KBM-7 (cell line): Measurements from ENCODE around the gene CEMIP.
"Not testable (repeated sequence)": the region's sequence is repeated elsewhere in the genome, so short reads cannot be mapped to it uniquely, and the experiment has no call there.

Experiments
- DNase-seq: peaks from one replicate; pipeline ENCODE4 v3.0.0-alpha.2; 2015
- in situ Hi-C: fragments of 300-500 bp; cut with MboI; formaldehyde crosslinking; loops from 2 replicates; pipeline ENCODE4 v1.14.3; 2020; ENCODE audit warnings: low sequenced_read_pairs, low pct_unique_long_range_greater_than_20kb, mixed read lengths

CEMIP gene

GRCh38 chr15:80755885-80756284, 23.3 kb upstream of the CEMIP start:
- in situ Hi-C loops: no loop called here
- no peak for DNase-seq

DNA sequence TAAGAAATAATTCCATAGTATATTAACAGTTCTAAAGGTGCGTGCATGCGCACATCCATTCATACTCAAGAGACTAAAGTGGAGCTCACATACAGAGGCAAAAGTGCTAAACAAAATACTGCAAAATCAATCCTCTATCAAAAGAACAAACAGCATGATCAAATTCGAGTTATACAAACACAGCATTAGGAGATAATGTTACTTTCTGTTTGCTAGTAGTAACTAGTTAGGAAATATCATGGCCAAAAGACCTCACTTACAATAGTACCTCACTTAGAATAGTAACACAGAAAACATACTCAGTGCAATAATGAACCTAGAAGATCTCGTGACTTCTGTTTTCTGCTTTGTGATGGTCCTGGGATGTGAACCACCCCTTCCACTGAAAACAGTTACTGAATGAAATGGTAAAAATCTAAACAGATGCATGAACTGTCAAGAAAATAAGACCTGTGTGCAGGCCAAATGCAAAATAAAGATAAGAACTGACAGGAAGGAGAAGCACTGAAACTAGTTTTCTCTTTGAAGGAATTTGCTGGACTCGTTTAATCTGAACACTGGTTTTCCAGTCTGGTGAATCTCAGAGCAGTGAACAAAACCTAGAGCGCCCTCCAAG, 20.9 kb upstream of the CEMIP start:
- DNase-seq: no peak
- in situ Hi-C loops: no loop called here

GRCh38 chr15:80760960-80761359, 18.2 kb upstream of the CEMIP start:
- no peak for DNase-seq
- in situ Hi-C loops: no loop called here

DNA sequence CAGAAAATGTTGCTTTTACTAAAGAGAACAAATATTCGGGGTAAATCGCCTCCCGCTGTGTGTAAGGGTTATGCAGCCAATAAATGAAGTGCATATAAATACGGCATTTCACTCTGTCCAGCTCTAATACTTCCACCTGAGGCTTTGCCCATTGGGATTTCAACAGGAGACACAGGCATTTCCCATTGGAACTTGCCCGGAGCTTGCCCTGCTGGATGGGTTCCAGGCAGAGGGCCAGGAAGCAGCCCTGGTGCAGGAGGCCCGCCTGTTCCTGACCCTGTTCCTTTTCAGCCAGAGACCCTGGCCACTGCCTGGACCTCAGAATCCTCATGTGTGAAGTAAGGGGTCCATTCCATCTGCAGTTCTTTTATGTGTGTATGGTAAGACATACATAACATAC, 17.4 kb upstream of the CEMIP start:
- in situ Hi-C loops: no loop called here
- no peak for DNase-seq

- in situ Hi-C loops, DNase-seq: not testable (repeated sequence)
Measured at GRCh38 chr15:80763235-80763634, 15.9 kb upstream of the CEMIP start.

GRCh38 chr15:80764535-80764934, 14.6 kb upstream of the CEMIP start:
- in situ Hi-C loops: no loop called here
- no peak for DNase-seq

- in situ Hi-C loops: no loop called here
Measured at GRCh38 chr15:80766275-80766674, 12.9 kb upstream of the CEMIP start.

GRCh38 chr15:80768158-80768557, 11.0 kb upstream of the CEMIP start:
- in situ Hi-C loops: no loop called here

More at GRCh38 chr15:80766275-80766674, 12.9 kb upstream of the CEMIP start:
- DNase-seq: no peak

DNA sequence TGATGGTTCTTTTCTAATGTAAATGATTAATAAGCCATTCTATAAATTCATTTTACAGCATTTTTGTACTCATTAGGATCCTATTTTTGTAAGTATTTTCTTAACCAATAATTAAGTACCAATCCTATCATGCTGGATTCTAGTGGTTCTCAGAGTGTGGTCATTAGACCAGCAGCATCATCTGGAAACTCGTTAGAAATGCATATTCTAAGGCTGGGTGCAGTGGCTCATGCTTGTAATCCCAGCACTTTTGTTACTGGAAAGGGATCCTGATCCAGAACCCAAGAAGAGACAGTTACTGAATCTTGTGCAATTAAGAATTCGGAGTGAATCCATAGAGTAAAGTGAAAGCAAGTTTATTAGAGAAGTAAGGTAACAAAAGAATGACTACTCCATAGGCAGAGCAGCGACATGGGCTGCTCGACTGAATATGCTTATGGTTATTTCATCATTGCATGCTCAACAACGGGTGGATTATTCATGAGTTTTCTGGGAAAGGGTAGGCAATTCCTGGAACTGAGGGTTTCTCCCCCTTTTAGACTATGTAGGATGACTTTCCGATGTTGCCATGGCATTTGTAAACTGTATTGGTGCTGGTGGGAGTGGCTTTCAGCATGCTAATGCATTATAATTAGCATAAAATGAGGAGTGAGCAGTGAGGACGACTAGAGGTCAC, 9.9 kb upstream of the CEMIP start:
- in situ Hi-C loops: no loop called here
- no peak for DNase-seq

More at GRCh38 chr15:80768158-80768557, 11.0 kb upstream of the CEMIP start:
- DNase-seq: no peak

DNA sequence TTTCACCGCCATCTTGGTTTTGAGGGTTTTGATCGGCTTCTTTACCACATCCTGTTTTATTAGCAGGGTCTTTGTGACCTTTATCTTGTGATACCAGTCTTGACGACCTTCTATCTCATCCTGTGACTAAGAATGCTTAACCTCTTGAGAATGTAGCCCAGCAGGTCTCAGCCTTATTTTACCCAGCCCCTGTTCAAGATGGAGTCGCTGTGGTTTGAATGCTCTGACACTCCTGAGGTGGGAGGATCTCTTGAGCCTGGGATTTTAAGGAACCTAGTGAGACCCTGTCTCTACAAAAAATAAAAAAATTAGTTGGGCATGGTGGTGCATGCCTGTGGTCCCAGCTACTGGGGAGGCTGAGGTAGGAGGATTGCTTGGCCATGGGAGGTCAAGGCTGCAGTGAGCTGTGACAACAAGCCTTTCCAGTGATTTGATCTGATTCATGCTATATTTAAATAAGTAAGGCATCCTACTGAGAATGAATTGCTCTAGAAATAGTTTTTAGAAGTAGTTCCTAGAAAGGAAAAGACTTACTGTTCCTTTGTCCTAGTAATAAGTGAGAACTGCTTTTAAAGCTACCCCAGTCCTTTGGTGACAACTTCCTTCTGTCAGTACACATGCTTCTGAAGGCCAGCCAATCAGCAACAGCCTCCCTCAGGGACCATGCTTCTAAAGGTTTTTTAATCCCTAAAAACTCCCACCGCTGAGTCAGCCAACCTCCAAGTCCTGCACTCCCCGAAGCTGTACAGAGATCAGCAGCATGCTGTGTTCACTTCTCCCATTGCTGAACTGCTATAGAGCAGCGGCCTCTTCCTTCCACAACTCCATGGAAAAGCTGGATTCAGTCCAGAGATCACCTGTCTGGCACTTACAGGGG, 9.1 kb upstream of the CEMIP start:
- DNase-seq: no peak
- in situ Hi-C loops: loop anchor here (10.0 kb wide), 2 partner anchors 195 to 315 kb away; no protein-coding TSS in a partner anchor

GRCh38 chr15:80773122-80773551, 6.0 kb upstream of the CEMIP start:
- in situ Hi-C loops: loop anchor here (10.0 kb wide), 2 partner anchors 198 to 318 kb away; no protein-coding TSS in a partner anchor
- no peak for DNase-seq

DNA sequence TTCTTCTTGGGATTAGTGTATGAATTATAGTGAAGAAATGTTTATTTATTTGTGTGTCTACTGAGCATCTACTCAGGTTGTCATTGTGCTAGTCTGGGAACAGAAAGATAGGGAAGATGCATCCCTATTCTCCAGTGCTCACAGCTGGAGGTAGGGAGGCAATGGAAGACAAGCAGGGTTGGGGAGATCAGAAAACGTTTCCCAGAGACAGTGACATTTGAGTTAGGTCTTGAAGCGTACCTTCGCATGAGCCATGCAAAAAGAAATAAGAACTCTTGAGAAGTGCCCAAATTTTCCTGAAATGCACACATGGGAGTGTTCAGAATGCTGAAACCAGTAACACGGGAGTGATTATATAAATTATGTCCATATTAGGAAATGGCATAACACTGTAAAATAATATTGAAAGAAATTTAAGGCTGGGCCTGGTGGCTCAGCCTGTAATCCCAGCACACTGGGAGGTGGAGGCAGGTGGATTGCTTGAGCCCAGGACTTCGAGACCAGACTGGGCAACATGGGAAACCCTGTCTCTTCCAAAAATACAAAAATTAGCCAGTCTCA, 5.3 kb upstream of the CEMIP start:
- in situ Hi-C loops: loop anchor here (10.0 kb wide), 2 partner anchors 199 to 319 kb away; no protein-coding TSS in a partner anchor
- no peak for DNase-seq

DNA sequence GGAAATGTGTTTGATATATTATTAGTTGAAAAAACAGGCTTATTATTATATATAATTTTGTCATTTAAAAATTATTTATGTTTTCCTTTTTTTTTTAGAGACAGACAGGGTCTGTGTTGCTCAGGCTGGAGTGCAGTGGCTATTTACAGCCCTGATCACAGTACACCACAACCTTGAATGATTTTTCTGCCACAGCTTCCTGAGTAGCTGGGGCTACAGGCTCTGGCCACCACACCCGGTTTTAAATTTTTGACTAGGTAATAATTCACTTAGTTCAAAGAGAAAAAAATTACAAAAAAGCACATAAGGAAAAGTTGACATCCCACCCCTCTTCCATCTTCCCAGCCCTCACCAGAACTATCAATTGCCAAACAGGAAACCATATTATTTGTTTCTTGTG, 4.7 kb upstream of the CEMIP start:
- DNase-seq: no peak
- in situ Hi-C loops: loop anchor here (10.0 kb wide), 2 partner anchors 200 to 320 kb away; no protein-coding TSS in a partner anchor

DNA sequence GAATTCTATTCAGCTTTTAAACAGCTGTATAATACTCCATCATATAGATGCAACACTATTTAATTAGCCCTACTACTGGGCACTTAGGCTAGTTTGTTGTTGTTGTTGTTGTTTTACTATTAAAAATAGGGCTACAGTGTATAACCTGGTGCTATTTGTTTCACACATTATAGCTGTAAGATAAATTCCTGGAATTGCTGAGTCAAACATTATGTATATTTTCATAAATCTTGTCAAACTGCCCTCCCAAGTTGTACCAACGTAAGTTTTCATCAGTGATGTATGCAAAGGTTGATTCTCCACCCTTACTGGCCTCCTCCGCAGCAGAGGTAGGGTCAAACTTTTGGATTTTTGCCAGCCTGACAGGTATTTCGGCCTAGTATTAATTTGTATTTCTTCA, 3.8 kb upstream of the CEMIP start:
- in situ Hi-C loops: loop anchor here (10.0 kb wide), 2 partner anchors 201 to 321 kb away; no protein-coding TSS in a partner anchor
- DNase-seq: no peak

DNA sequence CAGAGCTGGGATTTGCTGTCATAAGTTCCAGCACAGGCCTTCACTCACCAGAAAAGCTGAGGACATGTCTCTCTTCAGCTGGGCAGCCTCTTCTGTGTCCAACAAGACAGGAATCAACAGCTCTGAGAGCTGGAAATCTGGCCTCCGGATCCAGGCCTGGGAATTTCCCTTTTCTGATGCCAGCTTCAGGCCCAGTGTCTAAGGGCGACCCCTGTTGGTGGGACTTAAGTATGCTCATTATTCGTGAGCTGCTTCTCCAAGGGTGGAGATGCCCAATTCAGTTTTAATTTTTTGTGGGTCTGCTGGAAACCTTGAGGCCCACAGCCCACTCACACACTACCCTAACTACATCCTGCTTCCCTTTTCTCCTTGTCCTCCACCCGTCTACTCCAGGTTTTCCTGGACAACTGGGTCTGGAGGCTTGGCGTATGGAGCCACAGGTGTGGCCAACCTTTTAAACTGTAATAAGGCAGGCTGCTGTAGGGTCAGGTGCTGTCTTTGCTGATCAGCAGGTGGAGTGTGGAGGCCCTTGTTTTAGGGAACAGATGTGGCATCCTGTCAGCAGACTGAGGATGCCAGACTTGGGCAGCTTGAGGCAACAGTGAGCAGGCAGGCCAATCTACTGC, 2.6 kb upstream of the CEMIP start:
- in situ Hi-C loops: loop anchor here (10.0 kb wide), 2 partner anchors 202 to 322 kb away; no protein-coding TSS in a partner anchor
- DNase-seq: peak; percentile 77

DNA sequence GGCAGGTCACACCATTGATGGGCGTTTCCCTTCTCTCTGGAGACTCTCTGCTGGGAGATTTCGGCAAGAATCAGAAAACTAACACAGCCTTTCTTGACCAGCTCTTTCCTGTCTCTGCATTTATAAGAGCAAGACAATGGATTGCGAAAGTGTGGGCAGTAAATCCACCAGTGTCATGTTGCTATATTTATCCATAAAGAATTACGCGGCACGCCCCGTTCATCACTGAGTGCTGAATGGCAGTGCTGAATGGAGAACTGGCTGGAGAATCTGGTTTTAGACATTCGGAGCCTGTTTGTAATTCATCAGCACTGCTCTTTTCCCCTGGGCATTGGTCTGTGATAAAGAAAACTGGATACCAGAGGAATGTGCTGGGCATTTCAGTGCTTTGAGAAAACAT, 2.0 kb upstream of the CEMIP start:
- DNase-seq: peak; percentile 58
- in situ Hi-C loops: loop anchor here (10.0 kb wide), 2 partner anchors 202 to 322 kb away; no protein-coding TSS in a partner anchor

DNA sequence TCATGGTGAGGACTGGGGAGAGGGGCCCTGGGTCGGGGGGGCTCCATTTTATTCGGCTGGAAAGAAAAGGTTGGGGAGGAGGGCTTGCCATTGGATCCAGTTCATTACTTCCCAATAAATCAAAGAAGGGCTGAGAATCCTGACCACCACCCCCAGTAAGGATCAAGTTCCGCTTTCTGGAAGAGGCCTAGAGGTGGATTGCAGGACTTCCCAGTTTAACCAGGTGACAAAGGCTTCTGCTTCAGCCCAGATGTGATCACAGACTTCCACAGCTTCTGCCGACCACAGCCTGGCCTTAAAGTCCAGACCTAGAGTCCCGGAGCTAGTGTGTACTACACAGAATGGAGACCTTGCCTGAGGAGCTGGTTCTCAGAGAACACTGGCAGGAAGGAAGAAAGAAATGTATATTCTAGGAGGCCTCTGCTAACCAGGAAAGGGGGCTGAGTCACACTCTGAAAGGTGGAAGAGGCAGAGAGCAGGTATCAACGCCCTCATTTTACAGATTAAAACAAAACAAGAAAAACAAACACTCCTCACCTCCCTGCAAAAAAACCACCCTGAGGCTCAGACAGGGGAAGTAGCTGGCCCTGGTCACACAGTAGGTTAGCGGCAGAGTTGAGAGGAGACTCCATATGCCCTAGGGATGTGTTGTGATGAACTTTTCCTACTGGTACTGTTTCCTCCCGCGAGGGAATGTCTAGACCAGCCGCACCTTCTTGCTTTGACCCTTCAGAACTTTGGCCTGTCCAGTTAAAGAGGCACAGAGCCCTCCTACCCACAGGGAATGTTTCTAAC, 1.1 kb upstream of the CEMIP start:
- in situ Hi-C loops: loop anchor here (10.0 kb wide), 2 partner anchors 203 to 323 kb away; no protein-coding TSS in a partner anchor
- DNase-seq: no peak

GRCh38 chr15:80778621-80778963, 578 bp upstream of the CEMIP start:
- in situ Hi-C loops: loop anchor here (10.0 kb wide), 2 partner anchors 204 to 324 kb away; no protein-coding TSS in a partner anchor

More at GRCh38 chr15:80778621-80778963, 578 bp upstream of the CEMIP start:
- DNase-seq: no peak
